Smooth muscle cell (in vitro differentiated cells): ENCODE results near the gene CDR2L. TPM values are rescaled to one million over a fixed set of nuclear protein-coding genes. Genes with fewer than 3 reads are reported as not detected.

ENCODE experiments used
- DNase-seq: peaks from one replicate; lab custom pipeline; 2025; ENCODE audit not compliant: unreplicated experiment; lab: John Stamatoyannopoulos, UW
- H2AFZ ChIP-seq: fragments of 200-600 bp; sonication (generic); 2 replicates; pipeline ENCODE4 v1.6.0; 2016; ENCODE audit warnings: antibody characterized with exemption, low read depth, mild to moderate bottlenecking
- H3F3A ChIP-seq: fragments of 200-600 bp; sonication (generic); 2 replicates; pipeline ENCODE4 v1.6.0; 2017; ENCODE audit warnings: antibody characterized with exemption, low read depth
- H3K27ac ChIP-seq: fragments of 200-600 bp; sonication (generic); 2 replicates; pipeline ENCODE4 v1.5.1; 2016; ENCODE audit warnings: low read depth, mild to moderate bottlenecking
- H3K27me3 ChIP-seq: fragments of 200-600 bp; sonication (generic); 2 replicates; pipeline ENCODE4 v1.6.1; 2016; ENCODE audit warnings: low read depth, mild to moderate bottlenecking
- H3K36me3 ChIP-seq: fragments of 200-600 bp; sonication (generic); 2 replicates; pipeline ENCODE4 v1.5.1; 2016; ENCODE audit warnings: low read depth
- H3K4me1 ChIP-seq: fragments of 200-600 bp; sonication (generic); 2 replicates; pipeline ENCODE4 v1.5.1; 2016; ENCODE audit warnings: low read depth
- H3K4me2 ChIP-seq: fragments of 200-600 bp; sonication (generic); 2 replicates; pipeline ENCODE4 v1.6.0; 2016; ENCODE audit warnings: mild to moderate bottlenecking
- H3K4me3 ChIP-seq: fragments of 200-600 bp; sonication (generic); 2 replicates; pipeline ENCODE4 v1.5.1; 2016; ENCODE audit warnings: mild to moderate bottlenecking
- H3K79me2 ChIP-seq: fragments of 200-600 bp; sonication (generic); 2 replicates; pipeline ENCODE4 v1.6.0; 2016; ENCODE audit warnings: low read depth, mild to moderate bottlenecking
- H3K9ac ChIP-seq: fragments of 200-600 bp; sonication (generic); 2 replicates; pipeline ENCODE4 v1.6.0; 2016; ENCODE audit warnings: low read depth
- H3K9me3 ChIP-seq: fragments of 200-600 bp; sonication (generic); replicated peaks from 2 replicates; pipeline ENCODE4 v1.5.1; 2016; ENCODE audit warnings: low read depth
- H4K20me1 ChIP-seq: fragments of 200-600 bp; sonication (generic); 2 replicates; pipeline ENCODE4 v1.6.0; 2016; ENCODE audit warnings: low read depth
- CTCF ChIP-seq: fragments of 200-600 bp; sonication (generic); IDR thresholded peaks from 2 replicates; pipeline ENCODE4 v1.5.1; 2017; ENCODE audit warnings: borderline replicate concordance, mild to moderate bottlenecking, antibody characterized with exemption; ENCODE audit not compliant: insufficient read depth, poor library complexity, severe bottlenecking
- WGBS: methylation state at CpG from one replicate; pipeline ENCODE4 v1.1.7; 2016; ENCODE audit warnings: low lambda C conversion rate; 5-methylcytosine and 5-hydroxymethylcytosine counted together
- polyA plus RNA-seq: library from polyadenylated mRNA; unstranded; fragments of >200 nt; fragmentation: Nextera tagmentation; extraction: Ambion mirVana; gene quantifications from 2 replicates; pipeline ENCODE4 v1.2.1, GENCODE V29; 2016
- total RNA-seq: library from RNA; depleted of rRNA; stranded (reverse); fragments of >200 nt; gene quantifications from 2 replicates; pipeline ENCODE4 v1.2.3, GENCODE V29; 2014

CDR2L gene
- total and polyA plus RNA-seq, 2 experiments from 2014 or later, result 37.8 to 40.7 TPM

DNA sequence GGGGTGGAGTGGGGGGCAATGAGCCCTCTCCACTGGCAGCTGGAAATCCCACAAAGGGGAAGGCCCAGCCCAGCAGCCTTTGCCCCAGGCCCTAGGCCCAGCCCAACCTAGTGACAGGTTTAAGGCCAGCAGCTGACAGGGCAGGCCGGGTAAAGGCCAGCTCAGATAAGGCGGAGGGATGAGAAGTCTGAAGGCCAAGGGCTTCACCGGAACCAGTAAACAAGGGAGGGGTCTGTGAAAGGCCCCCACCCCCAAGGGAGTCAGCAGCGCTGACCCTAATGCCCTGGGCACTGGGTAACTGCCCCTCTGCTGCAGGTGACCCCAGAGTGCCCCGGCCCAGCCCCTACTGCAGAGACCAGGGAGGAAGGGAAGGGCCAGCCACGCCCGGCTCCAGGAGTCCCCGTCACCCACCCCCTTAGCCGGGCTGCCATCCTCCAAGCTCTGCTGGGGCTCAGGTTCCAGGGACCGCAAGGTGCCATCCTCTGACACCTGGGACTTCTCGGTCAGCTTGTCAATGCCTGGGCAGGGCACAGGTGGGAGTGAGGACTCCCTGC lies 34.2 kb upstream of the CDR2L start:
- no peaks in the 10 kb centered on the region for H4K20me1 ChIP-seq

GRCh38 chr17:74954115-74954514 lies 33.3 kb upstream of the CDR2L start:
- Histone ChIP-seq H3K27me3 (no peaks in the 10 kb centered on the region), H2AFZ (no peak overlapping the region), H3K4me3 (no peak overlapping the region), H3K36me3 (no peaks in the 10 kb centered on the region), H3K4me1 (no peaks in the 10 kb centered on the region), H3K79me2 (no peaks in the 10 kb centered on the region), H3K4me2 (no peak overlapping the region), H3K9me3 (no peaks in the 10 kb centered on the region), H4K20me1 (no peaks in the 10 kb centered on the region), H3K27ac (no peak overlapping the region), H3K9ac (no peak overlapping the region), H3F3A (no peaks in the 10 kb centered on the region)
- 93% methylated on average over 15 of the region's 15 CpGs for WGBS
- no peak for DNase-seq
- TF ChIP-seq CTCF, result no peak

More for the DNA sequence above, 34.2 kb upstream of the CDR2L start:
- DNase-seq, result no peak
- Histone ChIP-seq H3K9me3 (no peaks in the 10 kb centered on the region), H3K4me2 (no peak overlapping the region), H3F3A (no peaks in the 10 kb centered on the region), H3K36me3 (no peaks in the 10 kb centered on the region), H2AFZ (no peak overlapping the region), H3K9ac (no peak overlapping the region), H3K4me3 (no peak overlapping the region), H3K79me2 (no peaks in the 10 kb centered on the region), H3K27me3 (no peaks in the 10 kb centered on the region), H3K4me1 (no peaks in the 10 kb centered on the region), H3K27ac (no peak overlapping the region)
- WGBS, result 91% methylated on average over 9 of the region's 11 CpGs
- no peak for TF ChIP-seq CTCF

- Histone ChIP-seq H3K4me2 (no peak overlapping the region), H2AFZ (no peak overlapping the region), H3K79me2 (no peaks in the 10 kb centered on the region), H3K4me1 (no peaks in the 10 kb centered on the region), H3K9ac (no peak overlapping the region), H3K36me3 (no peaks in the 10 kb centered on the region), H4K20me1 (no peaks in the 10 kb centered on the region), H3K9me3 (no peaks in the 10 kb centered on the region), H3K27ac (no peak overlapping the region), H3K4me3 (no peak overlapping the region), H3F3A (no peaks in the 10 kb centered on the region), H3K27me3 (no peaks in the 10 kb centered on the region)
- TF ChIP-seq CTCF, result no peak
- DNase-seq, result no peak
- 66% methylated on average over 13 of the region's 13 CpGs for WGBS
Measured at GRCh38 chr17:74954665-74955421, 32.6 kb upstream of the CDR2L start.
